BE2C (cell line): Measurements from ENCODE around the gene MORN5.
A peak's percentile ranks its signal among the peaks of the same experiment; 100 is the strongest.

Experiments
- DNase-seq: peaks from one replicate; pipeline ENCODE4 v3.0.0-alpha.2; 2020
- H3K27me3 ChIP-seq: fragments of 250-450 bp; sonication (Bioruptor Pico); 2 replicates; pipeline ENCODE4 v1.5.1; 2020; ENCODE audit warnings: mild to moderate bottlenecking
- H3K36me3 ChIP-seq: fragments of 250-450 bp; sonication (Bioruptor Pico); 2 replicates; pipeline ENCODE4 v1.5.1; 2020; ENCODE audit warnings: mild to moderate bottlenecking
- H3K4me1 ChIP-seq: fragments of 250-450 bp; sonication (Bioruptor Pico); 2 replicates; pipeline ENCODE4 v1.5.1; 2020
- H3K4me3 ChIP-seq: 2 replicates; pipeline ENCODE4 v1.5.1; 2011; ENCODE audit warnings: low read depth, low read length
- H3K9me3 ChIP-seq: fragments of 250-450 bp; sonication (Bioruptor Pico); 2 replicates; pipeline ENCODE4 v1.5.1; 2020
- CTCF ChIP-seq: IDR thresholded peaks from 2 replicates; pipeline ENCODE4 v1.5.1; 2012; ENCODE audit warnings: mild to moderate bottlenecking, low read depth, low read length

Gene MORN5

GRCh38 chr9:122213589-122214413, 54.1 kb downstream of the MORN5 start:
- H3K36me3 ChIP-seq = no peaks in the 10 kb centered on the region
- peaks cover 83% of the 10 kb centered on the region for H3K27me3 ChIP-seq
- TF ChIP-seq CTCF = no peak
- peak overlapping the region; percentile 14; the same call in 1 of the 2 replicates for H3K4me3 ChIP-seq
- peaks cover 6% of the 10 kb centered on the region for H3K9me3 ChIP-seq
- DNase-seq = peak; percentile 95
- H3K4me1 ChIP-seq = peaks cover 3% of the 10 kb centered on the region

GRCh38 chr9:122214507-122214906, 54.8 kb downstream of the MORN5 start:
- no peak for TF ChIP-seq CTCF
- peaks cover 91% of the 10 kb centered on the region for H3K27me3 ChIP-seq
- H3K9me3 ChIP-seq = peaks cover 6% of the 10 kb centered on the region
- peak overlapping the region; percentile 14; the same call in 1 of the 2 replicates for H3K4me3 ChIP-seq
- no peak for DNase-seq
- H3K4me1 ChIP-seq = peaks cover 3% of the 10 kb centered on the region
- no peaks in the 10 kb centered on the region for H3K36me3 ChIP-seq

- H3K27me3 ChIP-seq = peaks cover 97% of the 10 kb centered on the region
- no peak for DNase-seq
- H3K4me1 ChIP-seq = peaks cover 3% of the 10 kb centered on the region
- H3K9me3 ChIP-seq = peaks cover 6% of the 10 kb centered on the region
- no peak for TF ChIP-seq CTCF
- H3K4me3 ChIP-seq = no peak overlapping the region
- H3K36me3 ChIP-seq = no peaks in the 10 kb centered on the region
Observed at GRCh38 chr9:122215663-122216062, 56.0 kb downstream of the MORN5 start.

GRCh38 chr9:122216138-122216797, 56.6 kb downstream of the MORN5 start:
- no peak for TF ChIP-seq CTCF
- peaks cover 3% of the 10 kb centered on the region for H3K4me1 ChIP-seq
- H3K36me3 ChIP-seq = no peaks in the 10 kb centered on the region
- no peak overlapping the region for H3K4me3 ChIP-seq
- H3K27me3 ChIP-seq = peaks cover 97% of the 10 kb centered on the region
- peaks cover 6% of the 10 kb centered on the region for H3K9me3 ChIP-seq
- no peak for DNase-seq

GRCh38 chr9:122216798-122217418, 57.2 kb downstream of the MORN5 start:
- Histone ChIP-seq H3K4me1 (peaks cover 3% of the 10 kb centered on the region), H3K27me3 (peaks cover 97% of the 10 kb centered on the region), H3K9me3 (peaks cover 6% of the 10 kb centered on the region), H3K36me3 (no peaks in the 10 kb centered on the region), H3K4me3 (no peak overlapping the region)
- TF ChIP-seq CTCF = no peak
- no peak for DNase-seq
